CD4-positive, alpha-beta T cell treated with Interleukin-17A for 4 hours (primary cell): ENCODE measurements around the gene MACROD1.

Experiments
- DNase-seq: peaks from one replicate; pipeline ENCODE4 v3.0.0-alpha.2; 2020; ENCODE audit warnings: mixed read lengths

The MACROD1 gene

DNA sequence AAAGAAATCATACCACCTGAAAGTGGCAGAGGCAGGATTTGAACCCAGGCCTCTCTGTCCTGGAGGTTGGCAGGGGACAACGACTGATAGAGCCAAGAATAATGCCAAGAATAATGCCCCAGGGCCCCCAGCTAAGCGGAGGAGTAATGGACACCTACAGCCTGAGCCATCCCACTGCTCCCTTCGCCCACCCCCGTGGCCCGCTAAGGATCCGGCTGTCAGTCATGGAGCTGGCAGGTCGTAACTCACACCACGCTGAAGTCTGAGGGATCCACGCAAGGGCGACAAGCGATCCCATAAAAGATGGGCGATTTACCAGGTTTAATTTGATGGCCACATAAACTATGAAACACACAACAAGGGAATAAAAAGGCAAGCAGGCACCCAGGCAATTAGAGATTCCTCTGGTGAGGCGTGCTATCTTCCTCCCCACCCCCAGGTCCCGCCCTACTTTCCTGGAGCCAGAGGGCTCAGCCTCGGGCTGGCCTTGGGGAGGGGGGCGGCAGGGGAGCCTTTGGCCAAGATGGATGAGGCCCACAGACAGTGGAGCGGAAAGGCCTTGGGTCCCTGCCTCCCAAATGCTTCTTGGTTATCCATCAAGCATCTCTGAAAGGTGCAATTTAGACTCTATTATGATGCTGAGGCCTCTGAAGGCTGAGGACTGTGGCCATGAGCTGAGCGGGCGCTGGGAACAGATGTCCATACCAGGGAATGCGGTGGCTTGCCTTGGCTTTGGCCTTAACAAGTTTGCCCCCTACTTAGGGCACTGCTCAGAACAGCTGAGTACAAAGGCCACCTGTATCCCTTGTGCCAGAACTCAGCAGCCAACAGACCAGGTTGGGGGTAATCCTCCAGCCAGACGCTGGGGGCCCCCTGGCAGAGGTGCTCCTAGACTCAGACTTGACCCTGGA, 55.2 kb downstream of the MACROD1 start:
- DNase-seq: no peak

DNA sequence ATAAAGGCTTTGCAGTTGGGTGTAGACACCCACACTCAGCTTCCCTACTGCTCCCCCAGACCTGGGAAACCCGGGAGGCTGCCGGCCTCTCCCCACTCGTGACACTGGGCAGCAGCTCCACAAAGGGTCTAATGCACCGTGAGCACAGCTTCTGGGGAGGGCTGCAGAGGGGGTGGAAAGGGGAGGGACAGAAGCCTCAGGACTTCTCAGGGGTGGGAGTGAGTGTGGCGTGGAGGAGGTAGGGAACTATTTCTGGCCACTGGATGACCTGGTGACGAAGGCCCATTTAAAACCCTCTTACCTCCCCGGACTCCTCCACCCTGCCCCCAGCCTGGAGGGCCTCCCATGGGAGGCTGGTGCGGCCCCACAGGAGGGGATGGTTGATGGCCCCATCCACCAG, 56.6 kb downstream of the MACROD1 start:
- DNase-seq: no peak

DNA sequence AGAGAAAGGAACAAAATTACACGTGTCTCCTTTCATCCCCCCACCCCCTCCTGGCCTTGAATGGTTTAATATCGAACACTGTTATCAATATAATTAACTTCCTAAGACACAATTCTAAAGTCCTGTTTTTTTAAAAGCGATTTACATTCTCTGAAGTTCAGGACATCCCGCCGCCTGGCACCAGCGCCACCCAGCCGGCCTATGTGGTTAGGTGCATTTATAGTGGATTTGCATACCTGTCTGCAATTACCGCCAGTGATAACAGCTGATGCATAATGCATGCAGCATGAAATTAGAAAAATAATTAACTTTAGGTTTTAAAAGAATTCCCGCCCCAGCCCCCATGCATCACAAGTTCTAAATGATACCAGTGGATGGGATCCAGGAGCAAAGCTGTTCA, 58.6 kb downstream of the MACROD1 start:
- no peak for DNase-seq

DNA sequence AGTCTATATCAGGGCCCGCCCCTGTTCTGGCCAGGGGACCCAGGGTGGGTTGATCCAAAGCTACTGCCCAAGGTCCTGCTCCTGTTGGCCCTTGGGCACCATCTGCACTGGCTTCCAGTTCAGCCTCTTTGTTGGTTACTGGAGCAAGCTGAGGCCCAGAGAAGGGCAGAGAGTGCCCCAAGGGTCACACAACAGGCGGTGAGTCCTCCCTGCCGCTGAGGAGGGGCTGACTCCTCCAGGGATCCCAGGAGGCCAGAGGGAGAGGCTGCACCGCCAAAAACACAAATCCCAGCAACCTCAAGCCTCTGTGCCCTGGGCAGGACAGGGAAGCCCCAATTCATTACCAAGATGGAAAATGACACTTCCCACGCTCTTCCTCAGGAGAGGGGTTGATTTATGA, 61.3 kb downstream of the MACROD1 start:
- no peak for DNase-seq

DNA sequence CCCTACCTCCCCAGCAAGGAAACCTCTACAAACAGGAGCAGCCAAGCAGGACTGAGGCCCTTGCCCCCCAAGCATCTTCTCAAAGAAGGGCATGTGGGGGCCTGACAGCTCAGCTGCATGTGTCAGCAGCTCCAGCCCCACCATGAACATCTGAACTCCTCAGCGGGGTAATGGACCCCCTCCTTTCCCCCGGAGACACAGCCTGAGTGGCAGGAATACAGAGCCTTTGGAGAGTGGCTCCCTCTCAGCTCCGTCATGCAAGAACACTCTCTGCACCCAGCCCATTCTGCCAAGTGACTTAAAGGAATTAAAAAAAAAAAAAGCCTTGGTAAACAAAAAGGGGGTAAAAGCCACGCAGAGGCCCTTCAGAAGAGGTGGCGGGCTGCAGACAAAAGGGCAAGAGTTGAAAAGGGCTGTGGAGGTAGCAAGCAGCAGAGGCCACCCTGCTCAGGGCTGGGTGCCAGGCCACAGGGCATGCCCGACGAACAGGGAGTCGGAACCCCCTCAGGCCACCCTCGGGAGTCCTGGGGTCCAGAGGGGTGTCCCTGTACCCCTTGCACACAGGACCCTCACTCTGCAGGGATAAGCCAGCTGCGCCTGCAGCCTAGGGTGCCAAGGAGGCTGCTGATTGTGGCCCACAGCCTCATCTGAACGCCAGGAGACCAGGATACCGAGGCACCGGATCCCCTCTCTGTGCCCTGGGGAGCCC, 62.5 kb downstream of the MACROD1 start:
- DNase-seq: no peak

DNA sequence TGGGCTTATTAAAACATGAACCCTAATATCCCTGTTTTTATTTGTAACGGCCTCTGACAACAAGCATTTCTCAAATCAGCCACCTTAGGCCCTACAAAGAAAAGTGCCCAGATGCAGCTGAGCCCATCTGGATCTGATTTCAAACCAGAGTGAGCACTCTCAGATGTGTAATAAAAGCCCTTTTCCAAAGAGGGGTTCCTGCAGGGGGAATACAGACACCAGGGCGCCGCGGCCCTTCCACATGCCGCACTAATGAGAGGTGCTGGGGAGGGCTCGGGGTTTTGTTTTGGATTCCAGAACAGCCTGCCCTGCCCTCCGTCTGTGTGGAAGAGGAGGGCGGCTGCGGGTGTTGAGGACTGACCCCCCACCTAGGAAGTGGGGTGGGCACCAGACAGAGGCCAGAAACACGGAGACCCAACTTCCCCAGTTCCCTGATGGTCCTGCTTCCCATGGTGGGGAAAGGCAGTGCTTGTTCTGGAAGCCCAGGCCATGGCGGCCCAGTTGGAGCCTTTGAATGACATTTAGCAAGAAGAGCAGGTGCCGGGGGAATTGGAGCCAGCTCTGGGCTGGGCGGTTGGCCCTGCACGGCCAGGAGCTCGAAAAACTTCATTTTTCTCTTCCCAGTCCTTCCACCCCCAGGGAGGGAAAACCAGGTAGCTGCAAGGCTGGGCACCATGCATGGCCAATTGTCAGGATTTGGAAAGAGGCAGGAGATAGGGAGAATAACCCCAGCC, 63.7 kb downstream of the MACROD1 start:
- DNase-seq: no peak

DNA sequence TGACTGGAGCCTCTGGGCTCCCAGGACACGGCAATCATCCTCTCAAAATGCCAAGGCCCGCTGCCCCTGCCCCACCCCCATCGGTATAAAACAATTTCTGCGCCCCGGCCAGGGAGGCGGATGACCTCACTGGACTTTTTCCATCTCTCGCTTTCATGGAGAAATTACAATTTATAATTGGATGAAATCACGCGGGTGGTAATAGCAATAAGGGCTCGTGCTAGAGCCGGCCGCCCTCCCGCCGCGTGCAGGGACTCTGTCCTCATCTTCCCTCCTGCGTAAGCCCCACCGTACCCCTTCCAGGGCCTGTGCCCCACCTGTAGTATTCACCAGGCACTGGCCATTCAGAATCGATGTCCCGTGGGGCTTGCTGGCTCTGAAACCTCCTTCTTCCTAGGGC, 64.5 kb downstream of the MACROD1 start:
- DNase-seq: no peak

DNA sequence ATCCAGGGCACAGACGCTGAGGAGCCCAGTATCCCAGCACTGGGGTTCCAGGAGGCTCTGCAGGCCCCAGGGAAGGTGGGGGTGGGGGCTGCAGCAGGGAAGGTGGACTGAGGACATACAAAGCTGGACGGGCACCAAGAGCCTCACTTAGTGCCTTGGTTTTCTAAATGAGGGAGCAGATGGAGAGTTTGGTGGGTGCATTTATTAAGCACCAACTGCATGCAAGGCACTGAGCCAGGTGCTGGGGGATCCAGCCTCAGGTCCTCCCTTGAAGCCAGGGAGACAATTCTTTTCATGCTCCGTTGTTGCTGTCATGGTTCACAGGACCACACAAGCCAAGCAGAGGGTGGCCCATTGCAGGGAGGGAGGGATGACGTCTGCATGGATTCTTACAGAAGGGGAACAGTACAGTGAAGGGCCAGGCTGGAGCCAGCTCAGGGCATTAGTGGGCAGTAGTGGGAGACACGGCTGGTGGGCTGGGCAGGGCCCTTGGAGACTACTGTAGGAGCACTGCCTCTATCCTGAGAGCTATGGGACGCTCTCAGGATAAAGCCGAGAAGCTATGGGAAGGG, 65.0 kb downstream of the MACROD1 start:
- DNase-seq: no peak

DNA sequence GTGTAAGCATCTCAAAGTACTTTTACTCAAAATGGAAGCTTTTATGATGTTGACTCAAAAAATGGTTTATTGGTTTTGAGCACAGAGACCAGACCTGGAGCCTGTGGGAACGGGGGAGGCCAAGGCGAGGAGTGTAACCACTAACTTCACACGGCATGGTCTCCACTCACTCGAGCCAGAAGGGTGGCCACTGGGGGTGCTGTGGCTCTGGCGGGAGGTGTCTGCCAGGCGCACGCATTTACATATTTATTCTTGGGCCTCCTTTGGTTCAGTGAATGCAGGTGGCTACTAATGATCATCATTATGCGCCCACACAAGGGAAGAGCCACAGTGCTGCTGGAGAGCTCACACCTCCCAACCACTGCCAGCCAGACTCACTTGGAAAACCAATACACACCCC, 65.6 kb downstream of the MACROD1 start:
- DNase-seq: no peak

DNA sequence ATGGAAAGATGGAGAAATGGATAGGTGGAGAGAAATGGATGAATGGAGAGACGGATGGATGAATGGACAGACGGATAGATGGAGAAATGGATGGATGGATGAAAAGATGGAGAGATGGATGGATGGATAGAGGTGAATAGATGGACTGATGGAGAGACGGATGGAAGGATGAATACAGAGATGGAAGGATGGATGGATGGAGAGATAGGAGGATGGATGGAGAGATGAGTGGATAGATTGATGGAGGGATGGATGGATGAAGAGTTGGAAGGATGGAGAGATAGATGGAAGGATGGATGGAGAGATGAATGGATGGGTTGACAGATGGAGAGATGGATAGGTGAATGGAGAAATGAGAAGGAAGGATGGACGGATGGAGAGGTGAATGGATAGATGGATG, 66.5 kb downstream of the MACROD1 start:
- DNase-seq: no peak

DNA sequence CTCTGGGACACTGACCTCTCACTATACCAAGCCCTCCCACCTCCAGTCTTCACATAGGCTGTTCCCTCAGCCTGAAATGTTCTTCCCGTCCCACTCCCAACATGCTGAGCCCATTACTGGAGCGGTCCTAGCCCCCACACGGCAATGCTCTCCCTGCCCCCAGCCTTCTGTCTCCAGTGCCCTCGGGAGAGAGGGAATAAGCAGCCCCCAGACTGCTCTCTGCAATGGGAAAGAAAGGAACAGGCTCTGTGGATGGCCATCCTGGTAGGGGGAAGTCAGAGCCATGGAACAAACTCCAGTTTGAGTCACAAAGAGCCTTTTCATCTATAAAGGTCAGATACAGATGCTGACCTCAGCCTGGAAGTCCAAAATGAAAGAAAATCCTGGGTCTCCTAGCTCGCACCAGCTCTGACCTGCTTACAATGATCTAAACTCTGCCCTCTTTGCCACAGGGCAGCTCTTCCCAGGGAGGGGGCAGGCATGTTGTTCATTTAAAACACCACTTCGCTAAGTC, 67.5 kb downstream of the MACROD1 start:
- no peak for DNase-seq

DNA sequence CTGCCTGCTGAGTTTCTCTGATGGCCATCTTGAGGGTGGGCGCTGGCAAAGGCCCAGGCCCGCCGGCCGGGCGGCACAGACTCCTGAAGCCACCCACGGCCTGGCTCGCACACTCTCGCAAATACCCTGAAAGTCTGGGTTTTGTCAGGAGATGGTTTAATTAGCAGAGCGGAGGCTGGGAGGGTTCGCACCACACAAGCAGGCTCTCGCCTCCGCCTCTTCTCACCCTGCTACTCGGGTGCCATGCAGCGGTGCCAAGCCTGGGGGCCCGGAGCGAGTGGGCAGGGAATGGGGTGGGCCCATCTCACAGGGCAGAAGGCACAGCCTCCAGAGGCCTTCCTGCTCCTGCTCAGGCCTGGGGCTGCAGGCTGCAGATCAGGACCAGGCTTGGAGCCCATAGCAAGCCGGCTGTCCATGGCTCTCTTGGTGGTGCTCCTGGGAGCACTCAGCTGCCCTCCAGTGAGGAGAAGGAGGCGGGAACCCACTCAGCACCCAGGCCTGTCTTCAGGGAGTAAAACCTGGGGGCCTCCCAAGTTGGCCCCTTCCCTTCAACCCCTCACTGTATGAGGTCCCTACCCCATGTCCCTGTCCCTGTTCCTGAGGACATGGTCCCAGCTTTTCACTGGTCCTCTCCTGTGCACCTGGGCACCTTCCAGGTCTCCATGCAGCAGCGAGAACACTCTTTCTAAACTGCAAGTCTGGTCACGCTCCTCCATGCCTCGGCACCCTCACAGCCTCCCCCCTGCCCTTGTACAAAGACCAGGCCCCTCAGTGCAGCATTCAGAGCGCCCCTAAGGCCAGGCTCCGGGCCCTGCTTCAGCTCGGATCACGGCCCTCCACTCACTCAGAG, 68.2 kb downstream of the MACROD1 start:
- no peak for DNase-seq

DNA sequence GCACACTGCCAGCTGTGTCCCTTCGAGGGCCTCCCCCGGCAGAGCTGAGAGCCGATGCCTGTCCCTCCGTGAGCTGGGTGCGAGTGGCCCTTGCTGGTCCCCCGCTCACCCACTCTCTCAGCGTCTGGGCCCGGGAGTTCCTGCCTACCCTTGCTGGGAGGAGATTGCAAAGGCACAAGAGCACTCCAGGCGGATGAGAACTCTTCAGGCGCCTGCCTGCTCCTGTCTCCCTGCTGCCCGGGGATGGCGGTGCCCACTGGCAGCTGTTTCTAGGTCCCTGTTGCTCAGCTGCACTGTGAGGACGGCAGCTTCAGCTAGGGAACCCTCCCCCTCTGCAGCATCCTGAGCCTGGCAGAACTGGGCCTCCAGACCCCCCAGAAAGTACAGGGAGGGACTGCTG, 69.1 kb downstream of the MACROD1 start:
- DNase-seq: no peak

DNA sequence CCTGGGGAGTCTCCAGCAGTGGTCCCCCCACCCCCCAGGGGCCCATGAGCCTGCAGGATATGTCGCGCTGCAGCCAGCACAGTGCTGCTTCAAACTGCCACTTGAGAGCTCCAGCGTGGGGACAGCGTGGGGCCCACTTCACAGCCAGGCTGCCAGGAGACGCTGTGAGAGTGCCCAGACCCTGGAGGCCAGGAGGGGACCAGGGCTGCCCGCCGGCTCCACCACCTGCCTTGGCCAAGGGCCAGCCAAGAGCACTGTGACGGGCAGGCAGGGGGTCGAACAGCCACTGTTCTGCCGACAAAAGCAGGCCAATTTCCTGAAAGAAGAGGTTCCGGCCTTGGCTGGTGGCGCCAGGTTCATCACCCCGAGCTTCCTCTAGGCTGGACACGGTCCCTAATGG, 70.0 kb downstream of the MACROD1 start:
- DNase-seq: no peak

DNA sequence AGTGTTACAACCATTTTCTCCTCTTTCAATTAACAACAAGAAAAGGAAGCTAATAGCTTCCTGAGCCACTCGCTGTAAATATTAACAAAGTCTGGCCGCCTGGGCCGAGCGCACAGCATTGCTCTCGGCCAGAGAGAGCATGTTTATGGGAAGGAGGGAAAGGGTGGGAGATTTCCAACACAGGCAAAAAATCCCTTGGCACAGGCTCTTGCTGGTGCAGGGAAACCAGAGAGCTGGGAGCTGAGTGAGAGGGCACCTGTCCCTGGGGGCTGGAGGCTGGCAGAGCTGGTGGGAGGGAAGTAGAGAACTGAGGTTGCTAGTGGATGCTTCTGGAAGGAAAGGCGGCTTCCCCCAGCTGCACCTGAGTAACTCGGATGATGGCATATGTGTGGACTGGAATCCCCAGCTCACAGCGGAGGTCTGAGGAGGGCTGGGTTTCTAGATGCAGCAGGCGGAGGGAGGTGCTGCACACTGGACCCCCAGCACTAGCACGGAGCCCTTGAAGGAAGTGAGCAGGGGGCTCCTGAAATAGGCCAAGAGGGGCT, 70.6 kb downstream of the MACROD1 start:
- DNase-seq: no peak

DNA sequence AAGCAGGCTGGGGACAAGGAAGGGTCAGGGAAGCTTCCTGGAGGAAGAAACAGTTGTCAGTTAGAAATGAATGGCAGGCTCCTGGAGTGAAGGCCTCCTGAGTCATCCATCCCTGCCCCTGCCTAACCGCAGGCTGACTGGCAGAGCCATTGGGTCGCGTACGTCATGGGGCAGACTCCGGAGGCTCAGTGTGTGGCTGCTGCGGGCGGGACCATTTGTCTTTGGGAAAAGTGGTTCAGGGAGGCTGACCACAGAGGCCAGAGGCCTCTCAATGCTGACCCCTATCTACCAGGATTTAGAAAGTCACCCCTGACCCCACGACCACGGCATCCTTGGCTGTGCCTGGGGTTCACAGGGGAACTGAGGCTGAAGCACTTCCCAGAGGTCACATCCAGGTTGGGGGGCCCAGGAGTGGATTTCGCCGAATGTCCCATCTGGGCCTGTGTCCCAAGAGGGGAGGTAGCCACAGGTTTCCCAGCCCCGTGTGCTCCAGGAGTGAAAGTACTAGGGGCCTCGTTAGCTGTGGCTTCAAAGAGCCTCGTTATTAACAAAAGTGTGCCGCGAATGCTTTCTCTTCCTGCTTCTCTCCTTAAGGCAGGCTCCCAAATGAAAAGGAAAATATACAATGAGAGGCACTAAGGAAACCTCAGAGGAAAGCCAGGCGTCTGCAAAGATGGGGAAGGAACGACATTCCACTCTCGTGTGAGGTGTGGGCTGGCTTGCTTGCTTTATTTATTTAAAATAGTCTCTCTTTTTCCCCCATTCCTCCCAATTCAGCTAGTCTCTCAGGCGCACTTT, 71.3 kb downstream of the MACROD1 start:
- no peak for DNase-seq

DNA sequence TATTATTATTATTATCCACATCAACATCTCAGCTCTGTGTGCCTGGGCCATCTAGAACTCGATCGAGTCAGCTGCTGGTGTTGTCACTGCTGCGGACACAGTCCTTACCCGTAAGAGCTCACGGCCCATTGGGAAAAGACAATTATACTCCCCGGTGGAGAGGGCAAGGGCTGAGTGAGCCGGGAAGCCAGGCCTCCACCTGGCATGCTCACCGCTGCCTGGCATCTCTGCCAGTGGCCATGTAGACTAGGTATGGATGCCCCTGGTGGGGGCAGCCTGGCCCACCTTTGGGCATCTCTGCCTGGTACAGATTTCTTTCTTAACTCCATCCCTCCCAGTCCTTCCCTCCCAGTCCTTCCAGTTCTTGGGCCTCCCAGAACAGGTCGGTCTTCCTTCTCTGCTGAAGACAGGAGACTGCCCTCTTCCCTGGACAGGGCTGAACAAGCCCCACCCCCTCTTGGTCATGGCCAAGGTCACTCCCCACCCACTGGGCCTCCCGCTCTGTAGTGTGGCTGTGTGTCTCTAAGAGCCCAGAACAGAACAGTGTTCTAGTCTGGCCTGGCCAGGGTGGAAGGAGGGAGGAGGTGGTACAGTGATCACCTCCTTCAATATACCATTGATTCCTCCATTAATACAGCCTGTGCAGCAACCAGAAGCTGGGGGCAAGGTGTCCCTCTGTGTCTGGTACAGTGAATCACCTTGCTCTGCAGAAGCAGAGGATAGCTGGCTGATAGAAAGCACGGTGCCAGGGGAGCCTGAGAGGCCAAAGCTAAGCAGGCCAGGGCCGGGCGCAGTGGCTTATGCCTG, 72.5 kb downstream of the MACROD1 start:
- no peak for DNase-seq

DNA sequence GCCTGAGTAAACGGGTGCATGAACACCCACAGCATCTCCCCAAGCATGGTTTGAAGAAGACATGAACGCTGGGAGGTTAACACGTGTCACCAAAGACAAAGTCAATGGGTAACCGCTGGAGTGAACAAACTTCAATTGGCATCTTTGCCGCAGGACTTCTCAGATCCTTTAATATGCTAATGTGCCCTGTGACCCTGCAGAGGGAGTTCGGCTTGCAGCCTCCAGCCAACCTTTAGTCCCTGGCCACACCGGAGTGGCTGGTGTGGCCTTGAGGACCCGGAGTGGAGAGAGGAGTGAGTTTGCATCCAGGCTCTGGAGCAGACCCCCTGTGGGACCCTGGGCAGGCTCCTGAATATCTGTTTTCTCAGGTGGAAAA, 73.2 kb downstream of the MACROD1 start:
- no peak for DNase-seq

DNA sequence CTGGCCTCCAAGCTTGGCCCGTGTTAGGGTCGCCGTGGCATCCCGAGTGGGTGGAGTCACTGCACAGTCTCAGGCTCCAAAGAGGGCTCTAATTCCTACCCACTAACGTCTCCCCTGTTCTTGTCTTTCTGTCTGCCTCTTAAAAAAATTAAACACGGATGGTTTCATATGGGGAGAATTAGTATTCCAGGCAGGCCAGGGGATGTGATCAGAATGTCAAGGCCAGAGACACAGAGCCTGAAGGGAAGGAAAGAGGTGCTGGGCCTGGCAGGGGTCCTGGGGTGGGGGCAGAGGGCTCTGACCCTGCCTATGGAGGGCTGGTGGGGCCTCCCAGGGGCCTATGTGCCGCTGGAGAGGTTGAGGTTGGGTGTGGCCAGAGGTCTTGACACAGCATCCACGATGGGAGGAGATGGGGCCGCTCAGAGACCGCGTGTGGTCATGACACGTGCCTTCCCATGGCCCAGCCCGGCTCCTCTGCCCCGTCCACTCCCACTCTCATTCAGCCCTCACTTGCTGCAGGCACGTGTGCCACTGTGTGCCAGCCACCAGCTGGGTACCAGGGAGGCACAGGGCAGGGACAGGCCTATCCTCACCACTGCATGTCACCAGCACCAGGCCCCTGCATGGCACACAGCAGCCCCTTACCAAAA, 73.7 kb downstream of the MACROD1 start:
- no peak for DNase-seq
